Ishikawa (cell line): ENCODE results near the gene CLDN9.

Experiments
- CEBPB ChIP-seq: IDR thresholded peaks from 2 replicates; pipeline ENCODE4 v1.6.1; 2012
- CREB1 ChIP-seq: IDR thresholded peaks from 2 replicates; pipeline ENCODE4 v1.6.1; 2012; ENCODE audit warnings: low read depth
- EP300 ChIP-seq: IDR thresholded peaks from 2 replicates; pipeline ENCODE4 v1.6.1; 2012; ENCODE audit warnings: borderline replicate concordance
- MAX ChIP-seq: IDR thresholded peaks from 2 replicates; pipeline ENCODE4 v1.6.1; 2012
- RAD21 ChIP-seq: IDR thresholded peaks from 2 replicates; pipeline ENCODE4 v1.6.1; 2012; ENCODE audit warnings: low read depth
- REST ChIP-seq: IDR thresholded peaks from 2 replicates; pipeline ENCODE4 v1.6.1; 2012; ENCODE audit warnings: low read depth, mild to moderate bottlenecking
- TAF1 ChIP-seq: IDR thresholded peaks from 2 replicates; pipeline ENCODE4 v1.6.1; 2012; ENCODE audit warnings: low read depth, mild to moderate bottlenecking
- USF1 ChIP-seq: IDR thresholded peaks from 2 replicates; pipeline ENCODE4 v1.6.1; 2012
- YY1 ChIP-seq: IDR thresholded peaks from 2 replicates; pipeline ENCODE4 v1.6.1; 2012; ENCODE audit warnings: low read depth

DNA sequence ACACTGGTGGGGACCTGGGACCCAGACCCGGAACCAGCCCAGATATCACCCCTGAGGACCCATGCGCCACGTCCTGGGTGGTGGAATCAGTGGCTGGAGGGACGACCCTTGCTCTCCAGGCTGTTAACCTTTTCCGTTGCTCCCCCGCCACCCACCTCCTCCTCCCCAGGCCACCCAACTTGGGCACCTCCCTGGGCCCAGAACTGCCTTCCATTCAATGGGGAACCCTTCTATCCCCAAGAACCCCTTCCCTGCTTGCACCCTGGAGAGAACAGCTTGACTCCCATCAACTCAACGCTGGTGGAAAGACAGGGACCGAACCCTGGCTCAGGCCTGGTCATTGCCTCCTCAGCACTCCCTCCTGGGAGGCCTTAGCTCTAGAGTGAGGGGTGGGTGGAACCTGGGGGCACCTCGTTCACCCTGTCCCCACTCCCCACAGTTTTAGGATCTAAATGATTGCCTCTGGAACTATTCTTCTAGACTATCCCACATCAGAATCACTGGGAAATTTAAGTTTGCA lies 47.1 kb downstream of the CLDN9 start:
- no peak for TF ChIP-seq USF1
- no peak for TF ChIP-seq EP300
- TF ChIP-seq REST = no peak
- no peak for TF ChIP-seq RAD21
- TF ChIP-seq CEBPB = no peak
- TF ChIP-seq TAF1 = no peak
- TF ChIP-seq MAX = no peak
- no peak for TF ChIP-seq YY1
- TF ChIP-seq CREB1 = no peak
